ENCODE results near the gene RNF10. TPM values are rescaled to one million over a fixed set of nuclear protein-coding genes. Genes with fewer than 3 reads are reported as not detected.
A peak's percentile ranks its signal among the peaks of the same experiment; 100 is the strongest.

RNF10 gene
- total and polyA plus RNA-seq, 10 of the 15 experiments (the other 5 are each of a cell fraction or from before 2014, with no cell fraction given), result 48.2 to 127 (median 64.5) TPM

DNA sequence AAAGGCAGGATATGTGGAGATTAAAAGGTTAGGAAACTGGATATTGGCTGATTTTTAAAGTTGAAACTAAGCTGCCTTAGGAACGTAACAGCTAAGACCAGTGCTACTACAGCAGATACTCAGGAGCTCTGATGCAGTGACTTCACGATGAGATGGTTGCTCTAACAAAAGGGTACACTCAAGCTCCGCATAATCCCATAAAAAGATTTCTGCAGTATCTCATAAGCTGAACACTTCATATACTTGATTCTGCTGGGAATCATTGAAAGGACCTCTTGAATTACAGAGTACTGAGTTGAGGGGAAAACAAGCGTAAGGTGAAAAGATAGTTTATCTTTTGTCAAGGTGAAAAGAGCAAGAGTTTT is 3.7 kb downstream of the RNF10 start:
- 22% methylated on average over 4 of the region's 4 CpGs for WGBS (ENCODE audit: insufficient coverage, insufficient replicate concordance, low lambda C conversion rate, missing lambda C conversion rate)
- peak overlapping the region; percentile 78 for H3K4me2 ChIP-seq (ENCODE audit: control insufficient read depth, insufficient read depth)
- H3K36me3 ChIP-seq (ENCODE audit: control insufficient read depth in 2 of 2, insufficient read depth in 2 of 2, low read length in 1 of 2), result peaks cover 3 to 21% of the 10 kb centered on the region in 2 experiments
- no peaks in the 10 kb centered on the region for H3K27me3 ChIP-seq (replicated peaks in 1 of 2; ENCODE audit: control insufficient read depth in 2 of 2, insufficient read depth in 2 of 2, low read length in 1 of 2)
- ChIA-PET CTCF (interaction anchor here (0.8 to 2.4 kb wide), 5 partner anchors 9 to 71 kb away, joined by 3 to 10 read pairs (median 5); partner anchors contain the start of genes COQ5, DYNLL1 and POP5), RAD21 (ENCODE audit: unreplicated experiment) (interaction anchor here (0.7 to 0.8 kb wide), 2 partner anchors 43 to 69 kb away, joined by 3 to 4 read pairs; no protein-coding TSS in a partner anchor), SMC1A (ENCODE audit: uncharacterized antibody, unreplicated experiment) (interaction anchor here (0.9 to 1.3 kb wide), 8 partner anchors 8 to 90 kb away, joined by 3 to 6 read pairs (median 4); partner anchors contain the start of genes DYNLL1 and SRSF9), POLR2A (interaction anchor here (0.6 to 1.3 kb wide), 3 partner anchors 9 to 64 kb away, joined by 3 to 11 read pairs (median 5); partner anchors contain the start of gene COQ5)
- BruUV-seq (replicated peaks), result TSS peak; percentile 3
- no peak for FAIRE-seq
- peak overlapping the region; percentile 76 for H3K27ac ChIP-seq (ENCODE audit: control insufficient read depth, insufficient read depth)
- H2AFZ ChIP-seq (ENCODE audit: control insufficient read depth, low read depth, low read length), result no peak overlapping the region
- peaks cover 25% of the 10 kb centered on the region for H3K4me1 ChIP-seq (ENCODE audit: control insufficient read depth, insufficient read depth, low read length)
- no peaks in the 10 kb centered on the region for H3K9me3 ChIP-seq (replicated peaks; ENCODE audit: control insufficient read depth, insufficient read depth, low read length)
- TF ChIP-seq KLF5 (IDR thresholded peaks at IDR 0.05; ENCODE audit: partially characterized antibody) (no peak), MEF2B (IDR thresholded peaks at IDR 0.05; ENCODE audit: partially characterized antibody, poor library complexity, severe bottlenecking) (no peak), ZNF384 (IDR thresholded peaks at IDR 0.05; ENCODE audit: borderline replicate concordance, low read depth, low read length) (no peak), FOXK2 (IDR thresholded peaks at IDR 0.05) (no peak), MYC (IDR thresholded peaks at IDR 0.05; ENCODE audit: insufficient read depth, insufficient read length, insufficient replicate concordance, low read length, severe bottlenecking) (no peak), TAF1 (IDR thresholded peaks at IDR 0.05; ENCODE audit: borderline replicate concordance, low read depth, low read length) (no peak), RCOR1 (conservative IDR thresholded peaks at IDR 0.05; ENCODE audit: low read depth, low read length) (no peak)
- ATAC-seq, result no peak
- H4K20me1 ChIP-seq (ENCODE audit: control insufficient read depth, insufficient read depth), result peaks cover 5% of the 10 kb centered on the region; the same call in 1 of the 2 replicates
- intact Hi-C loops (cut with micrococcal nuclease; ENCODE audit: unreplicated experiment) (no loop called here), in situ Hi-C loops (cut with MboI) (no loop called here)
- DNase-seq (ENCODE audit: low read depth, low spot score), result no peak
- H3K4me3 ChIP-seq, result peak overlapping the region; percentile 70
- H3K79me2 ChIP-seq (ENCODE audit: control insufficient read depth, insufficient read depth, low read length), result peaks cover 76% of the 10 kb centered on the region
- H3K9ac ChIP-seq (ENCODE audit: control insufficient read depth, insufficient read depth, low read length), result peak overlapping the region; percentile 61

All from GM12878 (cell line).